ENCODE measurements around the gene SRGAP1.

SRGAP1 gene

DNA sequence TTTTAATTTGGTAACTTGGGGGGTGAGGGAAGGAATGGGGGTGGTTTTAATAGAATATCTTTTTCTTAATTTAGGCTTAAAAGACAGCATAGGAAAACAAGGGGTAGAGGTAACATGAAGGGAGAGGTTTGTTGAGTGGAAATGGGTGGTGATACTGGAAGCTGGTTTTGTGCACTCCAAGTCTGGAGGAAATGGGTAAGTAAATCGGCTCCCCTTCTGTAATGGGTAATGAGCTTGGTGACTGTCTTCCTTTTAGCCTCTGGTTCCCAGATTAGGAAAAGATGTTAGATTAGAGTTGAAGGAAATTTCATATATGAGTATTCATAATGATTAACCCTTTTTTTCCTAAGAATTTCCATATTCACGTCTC is 122.1 kb downstream of the SRGAP1 start:
- no peak for DNase-seq (ENCODE audit: low read depth)

DNA sequence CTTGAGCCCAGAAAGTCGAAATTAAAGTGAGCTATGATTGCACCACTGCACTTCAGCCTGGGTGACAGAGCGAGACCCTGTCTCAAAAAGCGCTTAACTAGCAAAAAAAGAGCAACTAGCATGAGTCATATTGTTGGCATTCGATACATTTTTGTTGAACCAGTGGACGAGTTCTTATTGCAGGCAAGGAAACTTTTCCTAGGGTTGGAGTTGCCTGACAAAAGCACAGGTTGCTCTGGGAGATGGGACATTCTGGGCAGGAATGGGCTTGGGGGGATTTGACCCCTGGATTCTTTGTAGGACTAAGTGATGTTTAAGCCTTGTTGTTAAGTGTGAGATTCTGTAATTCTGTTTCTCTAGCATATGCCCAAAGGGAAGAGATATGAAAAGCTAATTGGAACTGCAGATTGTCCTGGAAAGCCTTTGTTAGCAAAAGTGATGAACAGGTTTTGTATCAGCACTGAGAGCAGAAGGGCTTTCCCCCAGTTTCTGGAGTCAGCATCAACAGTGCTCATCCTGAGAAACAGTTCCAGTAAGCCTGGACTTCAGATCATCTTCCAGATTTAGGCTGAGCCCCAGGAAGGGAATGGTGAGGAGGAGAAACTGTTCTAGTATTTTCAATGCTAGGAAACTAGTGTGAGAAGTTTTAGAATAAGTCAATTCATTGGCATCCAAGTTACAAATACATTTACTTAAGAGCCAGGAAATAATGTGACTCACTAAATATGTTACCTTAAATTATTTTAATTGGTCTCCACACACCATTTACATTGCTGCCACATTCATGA is 123.1 kb downstream of the SRGAP1 start:
- no peak for DNase-seq (ENCODE audit: low read depth)

GRCh38 chr12:63968673-63969072 is 124.2 kb downstream of the SRGAP1 start:
- DNase-seq (ENCODE audit: low read depth): no peak

DNA sequence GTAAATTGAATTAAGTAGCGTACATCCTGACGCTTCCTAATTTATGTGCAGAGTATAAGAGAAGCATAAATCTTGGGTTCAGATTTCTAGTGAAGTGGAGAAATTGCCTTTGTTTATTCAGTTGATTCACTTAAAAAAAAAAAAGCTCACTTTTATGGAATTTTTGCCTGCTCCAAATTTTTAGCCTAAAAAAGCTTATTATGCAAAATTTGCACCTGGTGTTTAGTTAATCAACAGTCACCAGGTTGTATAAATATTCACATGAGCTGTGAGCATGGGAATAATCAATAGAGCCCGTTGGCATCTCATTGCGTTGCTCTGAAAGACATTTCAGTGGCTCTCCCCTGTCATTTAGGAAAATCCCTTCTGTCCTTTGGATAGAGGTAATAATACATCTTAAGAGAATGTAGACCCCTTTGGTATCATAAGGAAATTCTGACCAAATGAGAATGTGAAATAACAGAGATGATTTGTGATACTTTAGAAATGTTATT is 132.4 kb downstream of the SRGAP1 start:
- DNase-seq (ENCODE audit: low read depth): no peak

DNA sequence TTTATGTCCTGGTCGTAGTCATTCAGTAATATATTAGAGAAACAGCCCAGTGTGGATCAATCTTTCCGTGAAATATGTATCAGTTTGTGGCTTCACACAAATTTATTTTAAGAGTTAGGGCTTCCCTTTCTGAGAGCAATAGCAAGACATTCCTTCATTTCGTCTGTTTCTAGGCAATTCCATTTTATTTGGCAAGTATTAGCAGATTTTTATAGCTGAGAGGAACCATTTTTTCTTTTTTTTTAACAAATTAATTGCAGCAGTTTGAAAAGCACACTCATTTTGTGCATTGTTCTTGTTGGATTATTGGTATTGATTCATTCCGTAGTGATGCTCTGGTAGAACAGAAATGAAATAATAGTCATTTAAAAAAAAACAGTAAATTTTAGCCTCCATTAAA is 132.9 kb downstream of the SRGAP1 start:
- no peak for DNase-seq (ENCODE audit: low read depth)

GRCh38 chr12:63978519-63978918 is 134.0 kb downstream of the SRGAP1 start:
- DNase-seq (ENCODE audit: low read depth): no peak

DNA sequence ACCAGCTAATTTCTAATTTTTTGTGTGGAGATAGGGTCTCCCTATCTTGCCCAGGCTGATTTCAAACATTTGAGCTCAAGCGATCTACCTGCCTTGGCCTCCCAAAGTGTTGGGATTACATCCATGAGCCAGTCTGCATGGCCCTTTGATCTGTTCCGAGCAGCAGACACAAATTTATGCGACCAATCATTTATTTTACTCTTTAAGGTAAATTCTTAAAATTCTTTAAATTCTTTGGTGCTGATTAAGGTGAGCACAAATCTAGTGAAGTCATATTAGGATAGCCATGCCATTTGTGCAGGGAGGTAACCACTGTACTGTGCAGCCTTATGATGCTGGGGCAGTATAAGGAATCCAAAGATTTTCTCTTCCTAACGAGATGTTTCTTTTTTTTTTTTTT is 135.7 kb downstream of the SRGAP1 start:
- no peak for DNase-seq (ENCODE audit: low read depth)

GRCh38 chr12:63981343-63981742 is 136.8 kb downstream of the SRGAP1 start:
- no peak for DNase-seq (ENCODE audit: low read depth)

DNA sequence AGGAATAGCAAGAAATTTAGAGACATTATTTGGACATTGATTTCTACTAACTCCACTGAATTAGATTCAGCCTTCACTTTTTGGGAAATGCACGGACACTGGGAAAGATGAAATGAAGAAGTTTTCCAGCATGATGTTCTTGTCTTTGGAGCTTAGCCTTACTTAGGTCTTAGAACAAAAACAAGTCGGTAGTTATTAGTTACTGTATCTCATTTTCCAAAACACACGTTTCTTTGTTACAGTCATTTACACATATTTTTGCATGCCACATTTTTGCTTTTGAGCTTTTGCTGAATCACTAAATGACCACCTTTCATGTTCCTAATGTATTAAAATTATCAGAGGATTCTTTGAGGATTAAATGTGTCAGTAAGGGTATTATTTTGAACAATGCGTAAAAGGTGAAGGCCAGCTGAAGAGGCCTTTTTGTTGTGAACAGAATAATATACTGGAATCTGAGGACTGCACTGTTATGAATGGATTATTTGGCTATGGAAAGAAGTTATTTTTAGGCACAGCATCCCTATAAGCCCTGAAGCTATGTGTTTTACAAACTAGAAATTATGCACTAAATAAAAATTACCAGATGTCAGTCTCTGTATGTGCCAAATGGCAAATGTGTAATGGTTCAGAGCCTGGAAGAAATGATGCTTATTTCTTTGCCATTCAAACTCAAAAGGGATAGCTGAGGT is 138.2 kb downstream of the SRGAP1 start:
- no peak for DNase-seq (ENCODE audit: low read depth)

DNA sequence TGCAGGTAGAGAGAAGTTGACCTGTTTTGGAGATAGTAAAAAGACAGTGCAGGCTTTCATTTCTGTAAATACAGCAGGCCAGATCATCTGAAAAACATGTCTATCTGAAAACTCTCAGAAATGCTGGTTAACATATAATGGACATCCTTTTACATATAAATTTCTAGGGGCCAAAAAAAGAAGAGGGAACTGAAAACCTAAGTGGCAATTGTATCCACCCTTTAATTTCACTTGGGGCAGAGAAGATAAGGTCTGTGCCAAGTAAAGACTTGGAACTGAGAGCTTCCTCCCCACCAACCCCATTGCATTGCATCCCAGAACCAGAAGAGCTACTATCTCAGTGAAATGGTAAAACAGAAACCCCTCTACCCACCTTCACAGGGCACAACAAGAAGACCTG is 141.0 kb downstream of the SRGAP1 start:
- DNase-seq (ENCODE audit: low read depth): no peak

DNA sequence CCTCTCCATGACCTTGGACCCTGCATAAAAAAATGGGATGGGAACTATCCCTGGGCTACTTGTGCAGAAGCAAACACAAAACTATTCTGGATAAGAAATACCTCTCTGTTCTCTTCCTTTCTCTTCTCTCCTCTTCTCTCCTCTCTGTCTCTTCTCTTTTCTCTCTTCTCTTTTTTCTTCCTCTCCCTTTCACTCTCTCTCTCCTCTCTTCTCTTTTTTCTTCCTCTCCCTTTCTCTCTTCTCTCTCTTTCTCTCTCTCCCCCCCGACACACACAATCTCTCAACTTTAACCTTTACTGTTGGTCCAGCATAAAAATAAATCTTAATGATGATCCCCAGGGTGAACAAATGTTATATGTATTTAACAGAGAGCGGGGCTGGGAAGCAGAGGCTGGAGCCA is 141.4 kb downstream of the SRGAP1 start:
- no peak for DNase-seq (ENCODE audit: low read depth)

- no peak for DNase-seq (ENCODE audit: low read depth)
Observed at GRCh38 chr12:63989301-63989845, 144.9 kb downstream of the SRGAP1 start.

- DNase-seq (ENCODE audit: low read depth): no peak
Observed at GRCh38 chr12:63990828-63991547, 146.5 kb downstream of the SRGAP1 start.

- no peak for DNase-seq (ENCODE audit: low read depth)
Observed at GRCh38 chr12:63994704-63995103, 150.2 kb downstream of the SRGAP1 start.

- no peak for DNase-seq (ENCODE audit: low read depth)
Observed at GRCh38 chr12:63995512-63995911, 151.0 kb downstream of the SRGAP1 start.

GRCh38 chr12:63996556-63996955 is 152.1 kb downstream of the SRGAP1 start:
- DNase-seq (ENCODE audit: low read depth): no peak

GRCh38 chr12:63997198-63997597 is 152.7 kb downstream of the SRGAP1 start:
- DNase-seq (ENCODE audit: low read depth): no peak

- no peak for DNase-seq (ENCODE audit: low read depth)
Observed at GRCh38 chr12:63998584-63998983, 154.1 kb downstream of the SRGAP1 start.

DNA sequence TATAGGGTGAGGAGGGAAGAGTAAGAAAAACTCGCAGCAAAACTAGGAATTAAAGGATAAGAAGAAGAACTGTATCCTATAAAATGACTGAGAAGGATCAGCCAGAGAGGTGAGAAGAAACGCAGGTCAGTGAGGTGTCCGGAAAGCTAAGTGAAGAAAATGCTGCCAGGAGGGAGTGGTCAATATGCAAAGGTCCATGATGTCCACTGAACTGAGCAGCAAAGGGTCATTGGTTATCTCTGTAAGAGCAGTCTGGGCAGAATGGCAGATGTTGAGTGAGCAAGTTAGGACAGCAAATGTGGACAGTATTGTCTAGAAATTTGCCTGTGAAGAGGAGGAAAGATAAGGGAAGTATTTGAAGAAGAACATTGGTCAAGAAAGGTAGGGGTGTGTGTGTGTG is 155.4 kb downstream of the SRGAP1 start:
- DNase-seq (ENCODE audit: low read depth): no peak

GRCh38 chr12:64001439-64001838 is 156.9 kb downstream of the SRGAP1 start:
- no peak for DNase-seq (ENCODE audit: low read depth)

DNA sequence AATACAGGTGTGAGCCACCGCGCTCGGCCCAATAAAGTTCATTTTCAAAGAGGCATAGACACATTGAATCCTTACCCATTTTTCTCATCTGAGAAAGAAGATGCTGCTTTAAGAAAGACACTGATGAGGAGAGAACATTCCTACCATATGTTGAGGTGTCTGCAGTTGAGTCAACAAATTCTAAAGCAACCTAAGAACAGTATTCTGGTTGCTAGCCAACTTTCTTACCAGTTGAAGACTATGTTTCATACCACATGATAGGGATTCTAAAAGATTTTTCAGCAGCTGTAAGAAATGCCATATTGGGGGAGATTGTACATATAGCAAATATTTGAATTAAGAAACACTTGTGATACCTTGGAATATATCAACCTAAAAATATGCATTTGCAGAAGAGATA is 160.1 kb downstream of the SRGAP1 start:
- no peak for DNase-seq (ENCODE audit: low read depth)

DNA sequence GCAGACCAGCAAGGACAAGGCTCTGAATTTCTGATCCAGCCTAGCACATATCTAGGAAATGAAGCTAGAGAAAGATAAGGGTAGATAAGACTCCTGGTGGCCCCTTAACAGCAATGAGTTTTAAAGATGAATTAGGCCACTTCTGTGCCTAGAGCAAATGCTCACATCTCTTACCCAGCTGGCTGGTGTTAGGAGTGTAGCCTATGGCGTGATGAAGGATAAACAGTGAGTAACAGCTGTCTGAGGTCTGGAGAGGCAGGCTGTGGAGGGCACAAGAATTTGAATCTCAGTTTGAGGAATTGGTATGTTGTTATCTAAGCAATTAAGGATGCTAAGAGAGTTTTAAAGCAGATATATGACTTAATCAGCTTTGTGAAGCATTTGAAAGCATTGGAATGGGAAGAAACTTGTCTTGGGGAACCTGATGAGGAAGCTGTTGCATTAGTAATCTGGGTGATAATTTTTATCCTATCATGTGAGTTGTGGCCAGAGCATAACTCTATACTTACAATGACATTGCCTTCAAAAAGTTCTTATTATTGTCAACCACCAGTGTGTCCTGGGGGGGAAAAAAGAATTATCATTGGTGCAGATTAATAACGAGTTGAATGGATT is 161.8 kb downstream of the SRGAP1 start:
- no peak for DNase-seq (ENCODE audit: low read depth)
